AG09309 (cell line): Measurements from ENCODE around the gene MIR17HG.
A peak's percentile ranks its signal among the peaks of the same experiment; 100 is the strongest.

Source experiments
- DNase-seq: peaks from one replicate; pipeline ENCODE4 v3.0.0-alpha.2; 2010; ENCODE audit warnings: low read depth
- H3K4me3 ChIP-seq: 2 replicates; pipeline ENCODE4 v1.5.1; 2011; ENCODE audit warnings: mild to moderate bottlenecking, low read depth, low read length, moderate library complexity; ENCODE audit not compliant: control insufficient read depth
- TF ChIP-seq, protein P1 (sequence below): IDR thresholded peaks from 2 replicates; pipeline ENCODE4 v1.5.1; 2011; ENCODE audit warnings: mild to moderate bottlenecking, low read depth, low read length, inconsistent platforms; ENCODE audit not compliant: insufficient read depth, control insufficient read depth; ENCODE audit errors: missing control alignments

The MIR17HG gene

DNA sequence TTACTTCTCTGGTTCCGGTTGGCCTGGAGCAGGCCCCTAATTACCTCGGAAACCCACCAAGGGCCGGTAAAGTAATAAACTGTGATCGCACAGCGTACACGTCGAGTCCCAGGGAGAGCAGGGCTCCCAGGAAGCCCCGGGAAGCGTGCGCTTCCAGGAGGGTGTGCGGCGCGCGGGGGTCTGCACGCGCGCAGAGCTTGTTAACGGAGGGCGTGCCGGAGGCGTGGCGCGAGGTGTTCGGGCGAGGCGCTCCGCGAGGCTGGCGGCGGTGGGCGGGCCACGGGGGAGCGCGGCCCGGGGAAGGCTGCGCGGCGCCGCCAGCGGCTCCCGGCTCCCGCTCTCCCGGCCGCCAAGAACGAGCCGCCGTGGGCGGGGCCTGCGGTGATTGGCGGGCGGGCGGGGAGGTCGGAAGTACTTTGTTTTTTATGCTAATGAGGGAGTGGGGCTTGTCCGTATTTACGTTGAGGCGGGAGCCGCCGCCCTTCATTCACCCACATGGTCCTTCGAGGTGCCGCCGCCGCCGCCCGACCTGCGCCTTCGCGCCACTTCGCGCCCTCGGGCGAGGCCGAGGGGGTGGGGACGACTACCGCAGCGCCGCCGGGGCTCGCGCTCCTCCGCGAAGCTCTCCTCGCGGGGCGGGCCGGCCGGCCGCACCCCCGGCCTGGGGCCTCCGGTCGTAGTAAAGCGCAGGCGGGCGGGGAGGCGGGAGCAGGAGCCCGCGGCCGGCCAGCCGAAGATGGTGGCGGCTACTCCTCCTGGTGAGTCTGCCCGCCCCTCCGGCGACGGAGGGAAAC, at the start of gene MIR17HG:
MIR17HG (plus strand) TSS at position 486 of the 794 bp plus-strand sequence.
- H3K4me3 ChIP-seq, result peak within 1 kb of the TSS; percentile 59
- TF ChIP-seq, protein P1, sequence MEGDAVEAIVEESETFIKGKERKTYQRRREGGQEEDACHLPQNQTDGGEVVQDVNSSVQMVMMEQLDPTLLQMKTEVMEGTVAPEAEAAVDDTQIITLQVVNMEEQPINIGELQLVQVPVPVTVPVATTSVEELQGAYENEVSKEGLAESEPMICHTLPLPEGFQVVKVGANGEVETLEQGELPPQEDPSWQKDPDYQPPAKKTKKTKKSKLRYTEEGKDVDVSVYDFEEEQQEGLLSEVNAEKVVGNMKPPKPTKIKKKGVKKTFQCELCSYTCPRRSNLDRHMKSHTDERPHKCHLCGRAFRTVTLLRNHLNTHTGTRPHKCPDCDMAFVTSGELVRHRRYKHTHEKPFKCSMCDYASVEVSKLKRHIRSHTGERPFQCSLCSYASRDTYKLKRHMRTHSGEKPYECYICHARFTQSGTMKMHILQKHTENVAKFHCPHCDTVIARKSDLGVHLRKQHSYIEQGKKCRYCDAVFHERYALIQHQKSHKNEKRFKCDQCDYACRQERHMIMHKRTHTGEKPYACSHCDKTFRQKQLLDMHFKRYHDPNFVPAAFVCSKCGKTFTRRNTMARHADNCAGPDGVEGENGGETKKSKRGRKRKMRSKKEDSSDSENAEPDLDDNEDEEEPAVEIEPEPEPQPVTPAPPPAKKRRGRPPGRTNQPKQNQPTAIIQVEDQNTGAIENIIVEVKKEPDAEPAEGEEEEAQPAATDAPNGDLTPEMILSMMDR, result no peak
- DNase-seq, result peak; percentile 18

DNA sequence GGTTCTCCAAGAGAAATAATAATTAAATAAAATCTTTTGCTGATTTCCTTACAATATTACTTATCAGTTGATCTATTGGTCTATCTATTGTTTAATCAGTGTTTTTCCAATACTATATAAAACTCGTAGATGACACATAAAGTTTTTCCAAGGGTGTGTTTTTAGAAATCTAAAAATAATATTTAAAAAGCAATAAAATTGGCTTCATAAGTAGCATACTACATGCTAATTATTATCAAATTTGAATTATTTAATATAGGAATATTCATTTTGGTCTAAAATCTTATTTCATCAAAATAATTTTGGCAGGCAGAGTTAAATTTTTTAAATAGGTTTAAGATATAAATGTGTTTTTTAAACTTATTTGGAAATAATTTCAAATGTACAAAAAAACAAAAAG, 49.4 kb upstream of the MIR17HG start:
- DNase-seq, result no peak
- TF ChIP-seq, protein P1, result no peak
- no peak overlapping the region for H3K4me3 ChIP-seq

DNA sequence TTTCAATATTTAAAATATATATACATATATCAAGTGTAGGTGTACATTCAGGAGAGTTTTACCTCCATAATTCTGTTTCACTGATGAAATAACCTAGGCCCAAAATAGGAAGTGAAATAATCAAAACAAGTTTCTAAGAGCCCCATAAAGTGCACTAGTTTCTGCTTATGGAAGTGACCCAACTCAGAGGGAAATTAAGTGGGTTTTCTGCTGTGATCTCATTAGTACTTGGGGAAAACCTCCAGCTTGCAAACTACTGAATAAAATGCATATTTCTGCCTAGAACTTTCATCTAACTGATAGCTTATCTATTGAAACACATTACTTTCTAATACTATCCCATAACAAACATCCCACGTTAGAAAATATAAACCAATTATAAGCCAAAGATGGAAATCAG, 45.4 kb upstream of the MIR17HG start:
- H3K4me3 ChIP-seq, result no peak overlapping the region
- DNase-seq, result no peak
- TF ChIP-seq, protein P1, result no peak

DNA sequence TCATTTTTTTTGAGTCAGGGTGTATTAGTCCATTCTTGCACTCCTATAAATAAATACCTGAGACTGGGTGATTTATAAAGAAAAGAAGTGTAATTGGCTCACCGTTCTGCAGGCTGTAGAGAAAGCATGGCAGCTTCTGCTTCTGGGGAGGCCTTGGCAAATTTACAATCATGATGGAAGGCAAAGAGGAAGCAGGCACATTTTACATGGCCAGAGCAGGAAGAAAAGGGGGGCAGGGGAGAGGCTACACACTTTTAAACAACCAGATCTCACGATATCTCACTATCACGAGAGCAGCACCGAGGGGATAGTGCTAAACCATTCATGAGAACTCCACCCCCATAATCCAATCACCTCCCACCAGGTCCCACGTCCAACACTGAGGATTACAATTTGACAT, 44.5 kb upstream of the MIR17HG start:
- H3K4me3 ChIP-seq, result no peak overlapping the region
- TF ChIP-seq, protein P1, result no peak

DNA sequence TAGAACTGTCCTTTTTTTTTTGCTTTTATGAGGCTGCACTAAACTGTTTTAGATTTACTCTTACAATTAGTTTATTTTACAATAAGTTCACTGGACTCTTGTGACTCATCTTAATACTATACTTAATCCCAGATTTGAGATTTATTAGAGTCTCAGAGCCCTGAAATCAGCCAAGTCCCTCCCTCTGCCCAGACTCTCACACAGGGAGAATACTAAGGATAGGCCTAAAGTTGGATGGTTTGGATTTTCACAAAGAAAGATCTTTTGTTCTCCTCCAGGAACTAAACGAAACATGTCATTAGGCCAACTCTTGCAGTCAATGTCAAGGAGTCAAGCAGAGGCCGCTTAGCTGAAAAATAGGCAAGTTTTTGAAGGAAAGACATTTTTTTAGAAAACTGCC, 42.7 kb upstream of the MIR17HG start:
- no peak for DNase-seq
- H3K4me3 ChIP-seq, result no peak overlapping the region
- TF ChIP-seq, protein P1, result no peak

More for the DNA sequence above, 44.5 kb upstream of the MIR17HG start:
- no peak for DNase-seq

DNA sequence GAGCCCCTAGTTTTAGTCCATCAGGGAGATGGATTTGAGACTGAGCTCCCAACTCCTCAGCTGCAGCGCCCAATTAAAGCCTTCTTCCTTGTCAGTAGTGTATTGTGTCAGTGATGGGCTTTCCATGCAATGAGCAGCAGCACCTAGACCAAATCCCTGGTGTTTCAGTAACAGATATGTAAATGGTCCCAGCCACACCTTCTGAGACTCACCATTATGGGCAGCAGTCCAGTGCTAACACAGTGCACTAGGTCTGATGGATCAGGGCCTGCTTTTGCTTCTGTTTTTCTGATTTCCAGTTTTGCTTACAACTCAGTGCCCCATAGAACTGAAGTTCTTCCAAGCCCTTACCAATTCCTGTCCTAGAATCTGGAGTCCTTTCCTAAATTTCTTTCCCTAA, 41.8 kb upstream of the MIR17HG start:
- no peak overlapping the region for H3K4me3 ChIP-seq
- TF ChIP-seq, protein P1, result no peak
- no peak for DNase-seq
